K562 (cell line): ENCODE data around the gene ATG4C. TPM values are rescaled to one million over a fixed set of nuclear protein-coding genes. Genes with fewer than 3 reads are reported as not detected.

Source experiments
- GTF2F1 ChIP-seq: IDR thresholded peaks from 2 replicates; pipeline ENCODE4 v1.6.1; 2011; ENCODE audit warnings: low read depth, low read length, improper control_type of control experiment
- MAFK ChIP-seq: IDR thresholded peaks from 2 replicates; pipeline ENCODE4 v1.6.1; 2011; ENCODE audit warnings: low read length, improper control_type of control experiment
- MITF ChIP-seq: IDR thresholded peaks from 2 replicates; pipeline ENCODE4 v1.6.1; 2014; ENCODE audit warnings: antibody characterized with exemption
- NFE2L1 ChIP-seq: fragments of 450-650 bp; IDR thresholded peaks from 2 replicates; pipeline ENCODE4 v1.6.1; 2016; ENCODE audit warnings: missing genetic modification characterization, low read depth, mild to moderate bottlenecking, missing compliant biosample characterization, moderate library complexity, borderline replicate concordance
- PHF8 ChIP-seq: fragments of 200-600 bp; sonication (generic); IDR thresholded peaks from 2 replicates; pipeline ENCODE4 v1.6.1; 2012; ENCODE audit warnings: mixed run types, mild to moderate bottlenecking, inconsistent platforms, low read length, moderate library complexity, borderline replicate concordance
- REST ChIP-seq, 2 experiments: fragments of 450-650 bp; formaldehyde crosslinking in 1 of 2; IDR thresholded peaks; 2 replicates each; pipeline versions ENCODE4 v1.4.0 to v1.6.1; 2014 to 2020; ENCODE audit warnings: mild to moderate bottlenecking in 2 of 2, borderline replicate concordance in 1 of 2, low read depth in 1 of 2
- SAP30 ChIP-seq: fragments of 200-600 bp; sonication (generic); IDR thresholded peaks from 2 replicates; pipeline ENCODE4 v1.6.1; 2012; ENCODE audit warnings: borderline replicate concordance, low read depth, mild to moderate bottlenecking, moderate library complexity, low read length, control low read depth, inconsistent platforms; ENCODE audit not compliant: insufficient read depth, poor library complexity, severe bottlenecking
- USF2 ChIP-seq: sonication (generic); formaldehyde crosslinking; IDR thresholded peaks from 2 replicates; pipeline ENCODE4 v1.5.0; 2020; ENCODE audit warnings: missing genetic modification reagents
- ZNF217 ChIP-seq: sonication (generic); formaldehyde crosslinking; IDR thresholded peaks from 2 replicates; pipeline ENCODE4 v1.8.0; 2022; ENCODE audit warnings: mild to moderate bottlenecking, missing genetic modification reagents
- polyA plus RNA-seq, 8 experiments: library from polyadenylated mRNA; depleted of rRNA in 4 of 8; stranded (reverse) in 5 of 8; unstranded in 3 of 8; fragments of >200 nt; fragmentation: Nextera tagmentation in 2 of 8; fragmentation: Illumina TruSeq in 1 of 8; extraction: Ambion mirVana in 2 of 8; extraction: Trizol in 1 of 8; gene quantifications; 2 replicates each; pipeline versions ENCODE4 v1.2.1 to v1.2.3, GENCODE V29; 2011 to 2014; ENCODE audit warnings: inconsistent platforms in 1 of 8, missing spikeins in 1 of 8
- total RNA-seq, 7 experiments: library from RNA; depleted of rRNA in 6 of 7; stranded (reverse); fragments of >200 nt in 6 of 7; fragmentation: Illumina TruSeq in 2 of 7; extraction: Trizol in 2 of 7; gene quantifications; 2 replicates each; pipeline versions ENCODE4 v1.2.1 to v1.2.3, GENCODE V29; 2011 to 2021; ENCODE audit warnings: low replicate concordance in 1 of 7
- TF ChIP-seq, protein P1 (sequence below): fragments of 450-650 bp; conservative IDR thresholded peaks from 2 replicates; pipeline ENCODE4 v1.6.1; 2016; ENCODE audit warnings: missing genetic modification characterization, low read depth, mild to moderate bottlenecking, missing compliant biosample characterization, moderate library complexity
- TF ChIP-seq, protein P2 (sequence below): fragments of 450-650 bp; formaldehyde crosslinking; IDR thresholded peaks from 2 replicates; pipeline ENCODE4 v1.4.0; 2020; ENCODE audit warnings: mild to moderate bottlenecking, mixed read lengths

ATG4C gene
- total and polyA plus RNA-seq, 9 of the 15 experiments (the other 6 are each of a cell fraction or from before 2014, with no cell fraction given): 7.6 to 35.8 (median 16.1) TPM

DNA sequence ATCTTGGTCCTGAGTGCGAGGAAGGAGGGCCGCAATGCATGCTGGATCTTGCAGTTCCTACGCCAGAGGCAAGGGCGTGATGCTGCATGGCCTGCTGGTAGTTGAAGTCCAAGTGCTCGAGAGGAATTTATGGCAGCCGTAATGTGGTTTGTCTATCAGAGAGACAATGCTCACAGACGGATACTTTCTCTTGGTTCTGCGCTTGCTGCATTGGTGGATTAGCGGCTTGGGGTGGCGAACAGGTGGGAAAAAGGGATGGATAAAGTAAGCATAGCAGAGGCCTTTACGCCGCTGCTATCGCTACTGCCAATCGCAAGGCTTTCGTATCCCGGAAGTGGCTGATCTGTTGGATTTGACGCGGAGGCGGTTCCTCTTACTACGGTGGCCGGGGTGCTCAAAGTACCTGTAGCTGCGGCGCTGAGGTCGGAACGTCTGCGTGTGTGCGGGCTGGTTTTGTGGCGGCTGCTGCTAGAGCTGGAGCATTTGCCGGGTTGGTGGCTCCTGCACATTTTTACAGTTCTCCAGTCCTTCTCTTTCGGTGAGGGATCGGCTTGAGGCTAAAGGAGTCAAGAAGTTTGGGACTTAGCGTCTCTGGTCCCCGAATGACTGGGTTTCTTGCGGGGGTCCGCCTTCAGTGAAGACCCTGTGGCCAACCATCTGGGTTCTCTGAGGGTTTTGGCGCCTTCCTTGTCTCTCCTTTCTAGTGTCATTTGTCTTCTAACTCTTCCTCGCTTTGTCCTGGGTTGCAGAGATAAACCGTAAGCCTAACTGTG, at the start of gene ATG4C (continued):
- TF ChIP-seq MITF (0 out of 2 replicates have a peak, but pooled peaks have one; percentile 11), REST (IDR thresholded peaks at IDR 0.05; ENCODE audit: borderline replicate concordance) (no peak), REST (CRISPR knock-in tag; IDR thresholded peaks at IDR 0.05; ENCODE audit: low read depth) (0 out of 2 replicates have a peak, but pooled peaks have one; percentile 16), ZNF217 (CRISPR knock-in tag) (no peak), SAP30 (peak; percentile 46), GTF2F1 (peak; percentile 67; the same call in 1 of the 2 replicates), PHF8 (peak; percentile 90), NFE2L1 (tag) (no peak), MAFK (0 out of 2 replicates have a peak, but pooled peaks have one; percentile 17), USF2 (peak; percentile 42; the same call in 1 of the 2 replicates)
- TF ChIP-seq, protein P1, sequence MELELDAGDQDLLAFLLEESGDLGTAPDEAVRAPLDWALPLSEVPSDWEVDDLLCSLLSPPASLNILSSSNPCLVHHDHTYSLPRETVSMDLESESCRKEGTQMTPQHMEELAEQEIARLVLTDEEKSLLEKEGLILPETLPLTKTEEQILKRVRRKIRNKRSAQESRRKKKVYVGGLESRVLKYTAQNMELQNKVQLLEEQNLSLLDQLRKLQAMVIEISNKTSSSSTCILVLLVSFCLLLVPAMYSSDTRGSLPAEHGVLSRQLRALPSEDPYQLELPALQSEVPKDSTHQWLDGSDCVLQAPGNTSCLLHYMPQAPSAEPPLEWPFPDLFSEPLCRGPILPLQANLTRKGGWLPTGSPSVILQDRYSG: 0 out of 2 replicates have a peak, but pooled peaks have one; percentile 46
- TF ChIP-seq, protein P2, sequence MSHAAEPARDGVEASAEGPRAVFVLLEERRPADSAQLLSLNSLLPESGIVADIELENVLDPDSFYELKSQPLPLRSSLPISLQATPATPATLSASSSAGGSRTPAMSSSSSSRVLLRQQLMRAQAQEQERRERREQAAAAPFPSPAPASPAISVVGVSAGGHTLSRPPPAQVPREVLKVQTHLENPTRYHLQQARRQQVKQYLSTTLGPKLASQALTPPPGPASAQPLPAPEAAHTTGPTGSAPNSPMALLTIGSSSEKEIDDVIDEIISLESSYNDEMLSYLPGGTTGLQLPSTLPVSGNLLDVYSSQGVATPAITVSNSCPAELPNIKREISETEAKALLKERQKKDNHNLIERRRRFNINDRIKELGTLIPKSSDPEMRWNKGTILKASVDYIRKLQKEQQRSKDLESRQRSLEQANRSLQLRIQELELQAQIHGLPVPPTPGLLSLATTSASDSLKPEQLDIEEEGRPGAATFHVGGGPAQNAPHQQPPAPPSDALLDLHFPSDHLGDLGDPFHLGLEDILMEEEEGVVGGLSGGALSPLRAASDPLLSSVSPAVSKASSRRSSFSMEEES (CRISPR knock-in tag): no peak
